Right lobe of liver (tissue), 4 donors: Measurements from ENCODE around the gene WNT5B.

Source experiments
- CTCF ChIP-seq, 4 donors: fragments of 200-600 bp in 3 of 4; fragments of 450-650 bp in 1 of 4; IDR thresholded peaks; one replicate each; pipeline versions ENCODE4 v1.5.1 to v1.8.0; 2016 to 2022; ENCODE audit warnings: antibody characterized with exemption in 4 of 4, mild to moderate bottlenecking in 2 of 4
- POLR2A ChIP-seq: fragments of 450-650 bp; IDR thresholded peaks from one replicate; pipeline ENCODE4 v1.6.1; 2017; ENCODE audit warnings: antibody characterized with exemption, mild to moderate bottlenecking
- donor health status: DM: no; HTN: no; CAD: no.
- donor health status: DM: no; HTN: no; CAD: no.
- donor health status: DM: no; HTN: yes; CAD: no.

- no peak for TF ChIP-seq CTCF (IDR thresholded peaks at IDR 0.05)
- no peak for TF ChIP-seq POLR2A
These were observed 15.8 kb downstream of the WNT5B start for GRCh38 chr12:1644534-1645438.
